GM12865 (cell line): Measurements from ENCODE around the gene SEMA6D.

Source experiments
- DNase-seq: peaks from one replicate; pipeline ENCODE4 v3.0.0; 2010; ENCODE audit warnings: low read depth
- H3K4me3 ChIP-seq: 2 replicates; pipeline ENCODE4 v1.5.1; 2011; ENCODE audit warnings: mild to moderate bottlenecking, low read depth, low read length, control low read depth
- TF ChIP-seq, protein P1 (sequence below): IDR thresholded peaks from 2 replicates; pipeline ENCODE4 v1.5.1; 2011; ENCODE audit warnings: low read length, control low read depth, low read depth, inconsistent platforms; ENCODE audit not compliant: insufficient read depth; ENCODE audit errors: missing control alignments

Gene SEMA6D

GRCh38 chr15:47741907-47742306 lies 24.6 kb downstream of the SEMA6D start:
- no peak overlapping the region for H3K4me3 ChIP-seq
- TF ChIP-seq, protein P1, sequence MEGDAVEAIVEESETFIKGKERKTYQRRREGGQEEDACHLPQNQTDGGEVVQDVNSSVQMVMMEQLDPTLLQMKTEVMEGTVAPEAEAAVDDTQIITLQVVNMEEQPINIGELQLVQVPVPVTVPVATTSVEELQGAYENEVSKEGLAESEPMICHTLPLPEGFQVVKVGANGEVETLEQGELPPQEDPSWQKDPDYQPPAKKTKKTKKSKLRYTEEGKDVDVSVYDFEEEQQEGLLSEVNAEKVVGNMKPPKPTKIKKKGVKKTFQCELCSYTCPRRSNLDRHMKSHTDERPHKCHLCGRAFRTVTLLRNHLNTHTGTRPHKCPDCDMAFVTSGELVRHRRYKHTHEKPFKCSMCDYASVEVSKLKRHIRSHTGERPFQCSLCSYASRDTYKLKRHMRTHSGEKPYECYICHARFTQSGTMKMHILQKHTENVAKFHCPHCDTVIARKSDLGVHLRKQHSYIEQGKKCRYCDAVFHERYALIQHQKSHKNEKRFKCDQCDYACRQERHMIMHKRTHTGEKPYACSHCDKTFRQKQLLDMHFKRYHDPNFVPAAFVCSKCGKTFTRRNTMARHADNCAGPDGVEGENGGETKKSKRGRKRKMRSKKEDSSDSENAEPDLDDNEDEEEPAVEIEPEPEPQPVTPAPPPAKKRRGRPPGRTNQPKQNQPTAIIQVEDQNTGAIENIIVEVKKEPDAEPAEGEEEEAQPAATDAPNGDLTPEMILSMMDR: no peak
- DNase-seq: no peak

DNA sequence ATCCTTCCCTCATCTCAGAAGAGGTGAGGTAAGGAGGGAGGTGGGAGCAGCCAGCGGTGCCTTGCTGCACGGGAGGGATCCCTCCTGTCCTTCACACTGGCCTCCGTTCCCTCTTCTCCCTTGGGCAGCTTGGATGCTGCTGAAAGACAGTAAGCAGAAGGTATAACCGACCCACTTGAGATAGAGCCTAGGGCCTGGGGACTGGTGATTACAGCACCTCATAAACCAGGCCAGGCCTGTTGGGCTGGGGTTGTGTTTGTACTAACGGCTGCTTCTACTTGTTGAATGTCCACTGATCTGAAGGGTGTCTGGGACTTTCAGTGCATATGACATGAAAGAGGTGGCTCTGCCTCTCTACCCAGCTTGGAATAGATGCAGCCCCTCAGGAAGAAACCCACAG lies 25.0 kb downstream of the SEMA6D start:
- TF ChIP-seq, protein P1: no peak
- DNase-seq: no peak
- H3K4me3 ChIP-seq: no peak overlapping the region

GRCh38 chr15:47742742-47743141 lies 25.4 kb downstream of the SEMA6D start:
- TF ChIP-seq, protein P1: no peak
- no peak overlapping the region for H3K4me3 ChIP-seq
- no peak for DNase-seq

DNA sequence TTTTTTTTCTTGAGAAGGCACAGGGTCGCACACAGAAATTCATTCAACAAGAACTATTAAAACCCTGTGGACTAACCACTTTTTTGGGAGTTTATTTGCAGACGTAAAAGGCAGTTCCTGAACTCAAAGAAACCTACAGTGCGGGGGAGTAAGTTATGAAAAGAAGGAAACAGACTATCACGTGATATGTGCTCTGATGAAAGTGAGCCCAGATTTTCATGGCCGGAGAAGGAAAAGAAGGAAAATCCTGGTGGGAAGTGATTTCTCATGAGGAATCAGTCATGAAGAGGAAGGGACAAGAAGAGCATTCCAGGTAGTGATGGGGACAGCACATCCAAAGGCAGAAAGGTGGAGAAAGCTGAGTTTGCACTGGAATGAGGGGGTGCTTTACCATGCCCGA lies 26.1 kb downstream of the SEMA6D start:
- H3K4me3 ChIP-seq: no peak overlapping the region
- no peak for DNase-seq
- TF ChIP-seq, protein P1: no peak

DNA sequence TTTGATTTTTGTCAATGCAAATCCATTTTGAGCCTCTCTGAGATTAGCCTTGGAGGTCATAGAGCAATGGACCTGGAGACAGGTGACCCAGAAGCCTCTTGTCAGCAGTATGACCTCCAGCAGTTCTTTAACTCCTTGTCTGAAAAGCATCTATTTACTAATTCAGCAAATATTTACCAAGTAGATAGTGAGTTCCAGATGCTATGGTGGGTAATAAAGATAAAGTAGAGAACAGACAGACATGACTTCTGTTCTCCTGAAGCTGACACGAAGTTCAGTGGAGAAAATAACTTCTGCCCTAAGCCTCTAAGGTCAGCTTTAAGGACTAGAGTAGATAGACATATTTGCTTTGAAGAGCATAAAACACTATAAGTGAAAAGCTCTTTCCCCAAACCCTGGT lies 26.6 kb downstream of the SEMA6D start:
- TF ChIP-seq, protein P1: no peak
- DNase-seq: no peak
- H3K4me3 ChIP-seq: no peak overlapping the region

DNA sequence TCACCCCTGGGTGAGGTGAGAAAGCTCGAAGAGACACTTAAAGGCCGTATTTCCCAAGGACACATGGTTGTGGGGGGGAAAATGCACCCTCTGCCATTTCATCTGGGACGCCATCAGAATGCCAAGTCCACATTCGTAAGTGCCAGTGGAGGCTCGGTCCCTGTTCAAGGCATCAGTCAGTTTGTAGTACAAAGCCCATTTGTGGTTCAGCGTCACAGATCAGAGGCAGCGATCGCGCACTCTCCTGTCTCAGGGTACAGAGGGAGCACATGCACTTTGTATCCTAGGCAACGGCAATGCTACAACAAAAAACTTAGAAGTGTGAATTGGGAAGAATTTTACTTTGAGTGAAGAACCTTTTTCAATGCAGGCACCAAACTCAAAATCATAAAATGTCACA lies 27.2 kb downstream of the SEMA6D start:
- H3K4me3 ChIP-seq: no peak overlapping the region
- TF ChIP-seq, protein P1: no peak
- no peak for DNase-seq

GRCh38 chr15:47744973-47745372 lies 27.7 kb downstream of the SEMA6D start:
- TF ChIP-seq, protein P1: no peak
- DNase-seq: no peak
- H3K4me3 ChIP-seq: no peak overlapping the region
